Chondrocyte (in vitro differentiated cells): ENCODE measurements around the gene LRFN4. TPM values are rescaled to one million over a fixed set of nuclear protein-coding genes. Genes with fewer than 3 reads are reported as not detected.
A peak's percentile ranks its signal among the peaks of the same experiment; 100 is the strongest.

Experiments used
- DNase-seq: peaks from one replicate; pipeline ENCODE4 v3.0.0; 2021; ENCODE audit warnings: mixed read lengths, low spot score
- H3K27ac Mint-ChIP-seq: one replicate; pipeline ENCODE4 v1.8.0; 2021; ENCODE audit warnings: mild to moderate bottlenecking, moderate library complexity, mixed read lengths; ENCODE audit not compliant: unreplicated experiment
- H3K27me3 Mint-ChIP-seq: 2 replicates; pipeline ENCODE4 v1.8.0; 2021; ENCODE audit warnings: low read depth, mixed read lengths
- H3K36me3 Mint-ChIP-seq: 2 replicates; pipeline ENCODE4 v1.8.0; 2021; ENCODE audit warnings: low read depth, mixed read lengths
- H3K4me1 Mint-ChIP-seq: 2 replicates; pipeline ENCODE4 v1.8.0; 2021; ENCODE audit warnings: low read depth, mild to moderate bottlenecking, mixed read lengths
- H3K4me3 Mint-ChIP-seq: one replicate; pipeline ENCODE4 v1.8.0; 2021; ENCODE audit warnings: mild to moderate bottlenecking, moderate library complexity, mixed read lengths; ENCODE audit not compliant: unreplicated experiment
- H3K9me3 Mint-ChIP-seq: 2 replicates; pipeline ENCODE4 v1.8.0; 2021; ENCODE audit warnings: low read depth, mixed read lengths
- total RNA-seq: library from RNA; stranded (reverse); gene quantifications from 3 replicates; pipeline ENCODE4 v1.2.1, GENCODE V29; 2021
- TF ChIP-seq, protein P1 (sequence below): fragments of 200-600 bp; sonication (generic); IDR thresholded peaks from 2 replicates; pipeline ENCODE4 v1.5.0; 2021; ENCODE audit warnings: antibody characterized with exemption, mild to moderate bottlenecking, moderate library complexity

LRFN4 gene
- total RNA-seq, 1 donor from 2014 or later: 47.2 TPM

DNA sequence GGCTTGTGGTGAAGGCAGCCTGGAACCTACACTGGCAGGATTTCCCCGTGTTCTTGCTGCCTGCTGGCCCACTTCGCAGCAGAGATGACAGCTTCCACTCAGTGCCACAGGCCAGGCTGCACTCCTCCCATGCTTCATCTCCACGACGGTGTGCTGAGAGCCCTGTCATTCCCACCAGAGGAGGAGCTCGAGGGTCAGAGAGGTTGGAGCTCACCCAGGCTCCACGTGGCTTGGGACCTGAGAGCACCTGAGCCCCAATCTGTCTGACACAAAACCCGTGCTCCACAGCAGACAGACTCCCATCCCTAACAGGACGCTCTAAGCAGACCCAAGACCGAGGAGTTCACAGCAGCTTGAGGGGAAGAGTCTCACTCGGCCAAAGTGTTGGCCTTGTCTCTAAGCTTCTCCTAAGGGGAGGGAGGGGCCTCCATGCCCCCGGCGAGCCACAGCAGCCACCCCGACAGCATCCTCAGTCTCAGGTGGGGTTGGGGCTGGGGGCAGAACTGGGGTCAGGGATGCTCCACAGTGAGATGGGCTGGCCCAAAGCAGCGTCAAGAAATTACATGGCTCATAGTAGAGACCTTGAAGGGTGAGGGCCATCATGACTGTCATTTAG lies 10.7 kb downstream of the LRFN4 start:
- H3K27ac Mint-ChIP-seq: no peak overlapping the region
- H3K36me3 Mint-ChIP-seq: no peaks in the 10 kb centered on the region
- H3K9me3 Mint-ChIP-seq: no peaks in the 10 kb centered on the region
- no peak for DNase-seq
- H3K27me3 Mint-ChIP-seq: no peaks in the 10 kb centered on the region
- TF ChIP-seq, protein P1, sequence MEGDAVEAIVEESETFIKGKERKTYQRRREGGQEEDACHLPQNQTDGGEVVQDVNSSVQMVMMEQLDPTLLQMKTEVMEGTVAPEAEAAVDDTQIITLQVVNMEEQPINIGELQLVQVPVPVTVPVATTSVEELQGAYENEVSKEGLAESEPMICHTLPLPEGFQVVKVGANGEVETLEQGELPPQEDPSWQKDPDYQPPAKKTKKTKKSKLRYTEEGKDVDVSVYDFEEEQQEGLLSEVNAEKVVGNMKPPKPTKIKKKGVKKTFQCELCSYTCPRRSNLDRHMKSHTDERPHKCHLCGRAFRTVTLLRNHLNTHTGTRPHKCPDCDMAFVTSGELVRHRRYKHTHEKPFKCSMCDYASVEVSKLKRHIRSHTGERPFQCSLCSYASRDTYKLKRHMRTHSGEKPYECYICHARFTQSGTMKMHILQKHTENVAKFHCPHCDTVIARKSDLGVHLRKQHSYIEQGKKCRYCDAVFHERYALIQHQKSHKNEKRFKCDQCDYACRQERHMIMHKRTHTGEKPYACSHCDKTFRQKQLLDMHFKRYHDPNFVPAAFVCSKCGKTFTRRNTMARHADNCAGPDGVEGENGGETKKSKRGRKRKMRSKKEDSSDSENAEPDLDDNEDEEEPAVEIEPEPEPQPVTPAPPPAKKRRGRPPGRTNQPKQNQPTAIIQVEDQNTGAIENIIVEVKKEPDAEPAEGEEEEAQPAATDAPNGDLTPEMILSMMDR: peak; percentile 8
- H3K4me1 Mint-ChIP-seq: no peaks in the 10 kb centered on the region
- H3K4me3 Mint-ChIP-seq: no peak overlapping the region

DNA sequence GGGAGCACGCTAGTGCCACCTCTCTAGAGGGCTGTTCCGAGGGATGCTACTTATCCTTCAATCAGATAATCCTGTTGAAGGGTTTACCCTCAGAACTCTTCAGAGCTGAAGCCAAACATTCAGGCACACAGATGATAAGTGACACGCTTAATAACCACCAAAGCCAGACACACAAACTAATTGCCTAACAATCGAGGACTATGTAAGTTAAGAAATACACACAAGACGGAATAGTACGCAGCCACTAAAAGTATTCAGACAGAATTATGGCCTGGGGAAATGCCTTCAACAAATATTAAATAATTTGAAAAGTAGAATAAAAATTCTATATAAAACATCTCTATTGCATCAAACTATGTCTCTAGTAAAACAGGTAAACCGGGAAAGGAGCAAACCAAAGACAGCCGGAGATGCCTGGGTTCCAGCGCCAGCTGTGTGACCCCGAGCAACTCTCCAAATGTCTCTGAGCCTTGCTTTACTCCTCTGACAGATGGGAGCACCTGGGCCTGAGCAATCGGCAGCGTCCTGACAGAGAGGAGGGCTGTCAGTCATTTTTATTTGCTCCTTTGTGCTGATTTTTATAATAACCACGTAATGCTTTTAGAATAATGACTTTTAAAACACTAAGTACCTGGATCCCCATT lies 11.3 kb downstream of the LRFN4 start:
- Mint-ChIP-seq H3K36me3 (no peaks in the 10 kb centered on the region), H3K9me3 (no peaks in the 10 kb centered on the region), H3K4me1 (no peaks in the 10 kb centered on the region), H3K27ac (no peak overlapping the region), H3K27me3 (no peaks in the 10 kb centered on the region), H3K4me3 (no peak overlapping the region)
- TF ChIP-seq, protein P1: no peak
- DNase-seq: no peak

DNA sequence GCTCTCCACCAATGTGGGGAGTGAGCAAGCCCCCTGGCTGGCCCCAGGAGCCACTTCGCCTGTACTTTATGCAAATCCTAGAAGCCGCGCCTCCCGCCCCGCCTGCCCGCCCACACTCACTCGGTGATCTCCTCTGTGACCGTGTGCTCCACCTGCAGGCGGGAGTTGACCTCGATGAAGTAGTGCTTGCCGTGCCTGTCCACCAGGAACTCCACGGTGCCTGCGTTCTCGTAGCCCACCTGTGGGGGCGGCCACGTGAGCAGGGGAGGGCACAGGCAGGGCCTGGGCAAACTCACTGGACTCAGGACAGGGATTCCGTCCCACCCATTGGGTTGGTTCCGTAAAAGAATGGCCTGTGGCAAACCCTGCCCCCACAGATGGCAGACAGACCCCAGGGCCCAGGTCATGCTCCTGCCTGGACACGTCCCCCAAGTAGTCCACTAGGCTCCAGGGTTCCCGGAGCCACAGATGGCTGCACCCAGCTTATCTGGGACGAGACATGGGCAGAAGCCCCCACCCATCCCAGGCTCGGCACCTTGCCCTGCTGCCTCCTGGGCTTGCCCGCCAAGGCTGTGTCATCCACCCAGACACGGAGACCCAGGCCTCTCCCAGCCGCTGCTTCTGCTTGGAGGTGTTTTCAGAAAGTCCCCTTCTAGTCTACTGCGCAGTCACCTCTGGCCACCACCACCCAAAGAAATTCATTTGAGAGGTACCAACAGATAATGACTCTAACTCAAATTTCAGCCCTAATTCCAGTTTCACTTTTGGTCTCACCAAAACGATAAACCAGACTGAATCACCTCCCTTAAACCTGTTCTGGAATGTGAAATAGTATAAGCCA lies 12.1 kb downstream of the LRFN4 start:
- H3K4me3 Mint-ChIP-seq: no peak overlapping the region
- H3K4me1 Mint-ChIP-seq: no peaks in the 10 kb centered on the region
- no peaks in the 10 kb centered on the region for H3K36me3 Mint-ChIP-seq
- no peak overlapping the region for H3K27ac Mint-ChIP-seq
- no peaks in the 10 kb centered on the region for H3K27me3 Mint-ChIP-seq
- no peaks in the 10 kb centered on the region for H3K9me3 Mint-ChIP-seq
- TF ChIP-seq, protein P1: peak; percentile 18
- DNase-seq: no peak

DNA sequence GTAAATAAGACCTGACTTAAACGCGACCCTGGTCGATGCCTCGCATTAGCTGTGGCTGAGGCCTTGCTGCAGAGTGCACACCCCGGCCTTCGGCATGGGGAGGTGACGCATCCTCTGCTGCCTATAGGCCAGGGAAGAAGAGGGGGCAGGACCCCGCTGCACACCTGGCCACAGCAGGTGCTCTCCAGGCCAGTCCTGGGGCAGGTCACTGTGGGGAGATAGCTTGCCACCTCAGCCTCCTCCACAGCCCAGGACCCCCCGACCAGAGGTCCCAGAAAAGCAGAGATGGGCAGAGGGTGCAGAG lies 12.7 kb downstream of the LRFN4 start:
- H3K9me3 Mint-ChIP-seq: no peaks in the 10 kb centered on the region
- TF ChIP-seq, protein P1: no peak
- DNase-seq: no peak
- H3K36me3 Mint-ChIP-seq: no peaks in the 10 kb centered on the region
- no peaks in the 10 kb centered on the region for H3K4me1 Mint-ChIP-seq
- H3K27ac Mint-ChIP-seq: no peak overlapping the region
- H3K27me3 Mint-ChIP-seq: no peaks in the 10 kb centered on the region
- no peak overlapping the region for H3K4me3 Mint-ChIP-seq

DNA sequence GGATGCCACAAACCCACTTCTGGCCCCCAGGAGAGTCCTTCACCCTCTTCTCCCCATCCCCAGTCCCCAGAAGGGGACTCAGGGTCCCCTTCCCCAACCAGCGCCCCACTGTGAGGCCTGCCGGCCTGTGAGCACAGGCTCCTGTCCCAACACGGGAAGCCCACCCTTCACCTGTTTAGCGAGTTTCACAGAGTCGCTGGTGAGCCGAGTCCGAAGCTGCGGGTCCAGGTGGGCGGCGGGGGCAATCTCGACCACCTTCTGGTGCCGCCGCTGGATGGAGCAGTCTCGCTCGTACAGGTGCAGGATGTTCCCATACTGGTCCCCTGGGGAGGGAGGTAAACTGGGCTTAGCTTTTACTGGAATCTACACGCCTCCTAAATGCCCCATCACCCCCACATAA lies 13.3 kb downstream of the LRFN4 start:
- H3K4me1 Mint-ChIP-seq: no peaks in the 10 kb centered on the region
- no peak for DNase-seq
- H3K4me3 Mint-ChIP-seq: no peak overlapping the region
- no peaks in the 10 kb centered on the region for H3K36me3 Mint-ChIP-seq
- no peaks in the 10 kb centered on the region for H3K27me3 Mint-ChIP-seq
- H3K9me3 Mint-ChIP-seq: no peaks in the 10 kb centered on the region
- H3K27ac Mint-ChIP-seq: no peak overlapping the region
- TF ChIP-seq, protein P1: no peak
